Measurements from ENCODE around the gene SUCO.

SUCO gene

GRCh38 chr1:172515436-172515835 is 17.5 kb upstream of the SUCO start:
- no peak for DNase-seq (ENCODE audit: low spot score)

- DNase-seq (ENCODE audit: low spot score): no peak
These were observed 17.0 kb upstream of the SUCO start for GRCh38 chr1:172515927-172516326.

- no peak for DNase-seq (ENCODE audit: low spot score)
These were observed 15.9 kb upstream of the SUCO start for GRCh38 chr1:172517081-172517480.

GRCh38 chr1:172517545-172517944 is 15.4 kb upstream of the SUCO start:
- no peak for DNase-seq (ENCODE audit: low spot score)

- no peak for DNase-seq (ENCODE audit: low spot score)
These were observed 3.6 kb upstream of the SUCO start for GRCh38 chr1:172529304-172529703.

GRCh38 chr1:172530000-172530399 is 3.0 kb upstream of the SUCO start:
- no peak for DNase-seq (ENCODE audit: low spot score)

- DNase-seq (ENCODE audit: low spot score): no peak
These were observed 1.4 kb upstream of the SUCO start for GRCh38 chr1:172531412-172532182.

GRCh38 chr1:172532183-172532699 is 709 bp upstream of the SUCO start:
- peak; percentile 98 for DNase-seq (ENCODE audit: low spot score)

- peak; percentile 18 for DNase-seq (ENCODE audit: low spot score)
These were observed 682 bp downstream of the SUCO start for GRCh38 chr1:172533513-172534151.

GRCh38 chr1:172536256-172536655 is 3.3 kb downstream of the SUCO start:
- DNase-seq (ENCODE audit: low spot score): no peak

GRCh38 chr1:172537366-172537765 is 4.4 kb downstream of the SUCO start:
- no peak for DNase-seq (ENCODE audit: low spot score)

GRCh38 chr1:172537827-172538391 is 5.0 kb downstream of the SUCO start:
- DNase-seq (ENCODE audit: low spot score): no peak

GRCh38 chr1:172540635-172541034 is 7.7 kb downstream of the SUCO start:
- no peak for DNase-seq (ENCODE audit: low spot score)

- DNase-seq (ENCODE audit: low spot score): no peak
These were observed 11.6 kb downstream of the SUCO start for GRCh38 chr1:172544481-172545104.

- no peak for DNase-seq (ENCODE audit: low spot score)
These were observed 12.6 kb downstream of the SUCO start for GRCh38 chr1:172545396-172546004.

GRCh38 chr1:172547071-172547470 is 14.1 kb downstream of the SUCO start:
- DNase-seq (ENCODE audit: low spot score): no peak

- DNase-seq (ENCODE audit: low spot score): no peak
These were observed 16.8 kb downstream of the SUCO start for GRCh38 chr1:172549621-172550280.

- DNase-seq (ENCODE audit: low spot score): no peak
These were observed 18.3 kb downstream of the SUCO start for GRCh38 chr1:172551279-172551678.

GRCh38 chr1:172554915-172555314 is 22.0 kb downstream of the SUCO start:
- no peak for DNase-seq (ENCODE audit: low spot score)

- DNase-seq (ENCODE audit: low spot score): no peak
These were observed 23.5 kb downstream of the SUCO start for GRCh38 chr1:172556461-172556860.

GRCh38 chr1:172557270-172557669 is 24.3 kb downstream of the SUCO start:
- no peak for DNase-seq (ENCODE audit: low spot score)
